Activated CD4-positive, alpha-beta T cell treated with anti-CD3 and anti-CD28 coated beads for 36 hours (primary cell): Measurements from ENCODE around the gene TNFRSF1B. TPM values are rescaled to one million over a fixed set of nuclear protein-coding genes. Genes with fewer than 3 reads are reported as not detected.

Experiments
- ATAC-seq: fragments of 200-7000 bp; cut with Tn5 transposase; one replicate; pipeline ENCODE4 v1.10.0; 2021; ENCODE audit warnings: mild to moderate bottlenecking, moderate library complexity
- CTCF ChIA-PET: fragments of 350-600 bp; sonication (Branson Sonifier 250); formaldehyde crosslinking; loops from one replicate; lab custom pipeline; 2021; ENCODE audit warnings: antibody characterized with exemption; lab: Charles Lee
- POLR2A ChIA-PET: fragments of 350-600 bp; sonication (Branson Sonifier 250); formaldehyde crosslinking; loops from one replicate; lab custom pipeline; 2021; ENCODE audit warnings: antibody characterized with exemption, inconsistent platforms; lab: Charles Lee
- DNase-seq: peaks from one replicate; pipeline ENCODE4 v3.0.0-alpha.2; 2020
- H3K27ac Mint-ChIP-seq: one replicate; pipeline ENCODE4 v1.8.0; 2021; ENCODE audit warnings: mixed read lengths
- H3K27me3 Mint-ChIP-seq: one replicate; pipeline ENCODE4 v1.8.0; 2021; ENCODE audit warnings: mixed read lengths
- H3K36me3 Mint-ChIP-seq: one replicate; pipeline ENCODE4 v1.8.0; 2021; ENCODE audit warnings: low read depth, mixed read lengths
- H3K4me1 Mint-ChIP-seq: one replicate; pipeline ENCODE4 v1.8.0; 2021; ENCODE audit warnings: mixed read lengths
- H3K4me3 Mint-ChIP-seq: one replicate; pipeline ENCODE4 v1.8.0; 2021; ENCODE audit warnings: mild to moderate bottlenecking, moderate library complexity, mixed read lengths
- H3K9me3 Mint-ChIP-seq: one replicate; pipeline ENCODE4 v1.8.0; 2021; ENCODE audit warnings: low read depth, mixed read lengths
- intact Hi-C, 2 experiments: fragments of 100-400 bp; cut with DNase I in 1 of 2; cut with micrococcal nuclease in 1 of 2; formaldehyde crosslinking; loops; one replicate each; pipeline versions ENCODE4 v1.14.2 to v1.15.1; 2022 to 2024; cut with DNase I, micrococcal nuclease
- microRNA-seq: library from miRNA; unstranded; fragments of <30 nt; microRNA quantifications from one replicate; pipeline ENCODE4 v1.2.0, GENCODE V29; 2021; ENCODE audit warnings: borderline replicate concordance
- total RNA-seq, 2 experiments: library from RNA; stranded (reverse); gene quantifications; one replicate each; pipeline ENCODE4 v1.2.3, GENCODE V29; 2021

The TNFRSF1B gene
- total RNA-seq, 2 experiments from 2014 or later: 107 to 116 TPM

GRCh38 chr1:12245116-12245515, 78.3 kb downstream of the TNFRSF1B start:
- Mint-ChIP-seq H3K9me3 (no peaks in the 10 kb centered on the region), H3K4me1 (no peaks in the 10 kb centered on the region), H3K27me3 (no peaks in the 10 kb centered on the region), H3K27ac (no peak overlapping the region), H3K36me3 (peaks cover 17% of the 10 kb centered on the region), H3K4me3 (no peak overlapping the region)
- ChIA-PET POLR2A (no interaction called here), CTCF (interaction anchor here (0.6 to 1.6 kb wide), 5 partner anchors 11 to 335 kb away, joined by 3 to 9 read pairs (median 4); no protein-coding TSS in a partner anchor)
- ATAC-seq (no peak), DNase-seq (no peak)
- intact Hi-C loops: no loop called here

- peaks cover 21% of the 10 kb centered on the region for H3K36me3 Mint-ChIP-seq
- H3K27ac Mint-ChIP-seq: no peak overlapping the region
- H3K4me1 Mint-ChIP-seq: no peaks in the 10 kb centered on the region
- ChIA-PET POLR2A (no interaction called here), CTCF (interaction anchor here (1.4 to 1.6 kb wide), 2 partner anchors 121 to 126 kb away, joined by 4 to 9 read pairs; no protein-coding TSS in a partner anchor)
- no peak overlapping the region for H3K4me3 Mint-ChIP-seq
- DNase-seq (no peak), ATAC-seq (no peak)
- intact Hi-C loops: no loop called here
- no peaks in the 10 kb centered on the region for H3K27me3 Mint-ChIP-seq
- no peaks in the 10 kb centered on the region for H3K9me3 Mint-ChIP-seq
These were observed 78.9 kb downstream of the TNFRSF1B start for GRCh38 chr1:12245733-12246132.

GRCh38 chr1:12246584-12246983, 79.8 kb downstream of the TNFRSF1B start:
- H3K4me3 Mint-ChIP-seq: no peak overlapping the region
- H3K9me3 Mint-ChIP-seq: no peaks in the 10 kb centered on the region
- intact Hi-C loops: no loop called here
- no peaks in the 10 kb centered on the region for H3K27me3 Mint-ChIP-seq
- ATAC-seq (no peak), DNase-seq (no peak)
- CTCF ChIA-PET: interaction anchor here (0.7 to 1.6 kb wide), 2 partner anchors 127 to 369 kb away, joined by 3 to 4 read pairs; no protein-coding TSS in a partner anchor
- POLR2A ChIA-PET: no interaction called here
- peaks cover 17% of the 10 kb centered on the region for H3K36me3 Mint-ChIP-seq
- no peak overlapping the region for H3K27ac Mint-ChIP-seq
- H3K4me1 Mint-ChIP-seq: no peaks in the 10 kb centered on the region

GRCh38 chr1:12249181-12249580, 82.4 kb downstream of the TNFRSF1B start:
- Mint-ChIP-seq H3K9me3 (no peaks in the 10 kb centered on the region), H3K27me3 (no peaks in the 10 kb centered on the region), H3K4me3 (no peak overlapping the region), H3K27ac (no peak overlapping the region), H3K4me1 (no peaks in the 10 kb centered on the region), H3K36me3 (peaks cover 24% of the 10 kb centered on the region)
- ChIA-PET CTCF (no interaction called here), POLR2A (no interaction called here)
- intact Hi-C loops: no loop called here
- no peak for DNase-seq
- ATAC-seq: no peak

- Mint-ChIP-seq H3K4me1 (no peaks in the 10 kb centered on the region), H3K9me3 (no peaks in the 10 kb centered on the region)
- CTCF ChIA-PET: interaction anchor here (2.1 kb wide), 1 partner anchor 125 kb away, joined by 8 read pairs; no protein-coding TSS in a partner anchor
These were observed 83.0 kb downstream of the TNFRSF1B start for GRCh38 chr1:12249748-12250147.

GRCh38 chr1:12251442-12251841, 84.7 kb downstream of the TNFRSF1B start:
- H3K36me3 Mint-ChIP-seq: peaks cover 23% of the 10 kb centered on the region
- no peak overlapping the region for H3K4me3 Mint-ChIP-seq
- H3K27ac Mint-ChIP-seq: no peak overlapping the region
- intact Hi-C loops: no loop called here
- ChIA-PET POLR2A (no interaction called here), CTCF (interaction anchor here (1.1 to 2.1 kb wide), 2 partner anchors 13 to 127 kb away, joined by 3 to 8 read pairs; no protein-coding TSS in a partner anchor)
- no peaks in the 10 kb centered on the region for H3K27me3 Mint-ChIP-seq
- DNase-seq (no peak), ATAC-seq (no peak)
- H3K4me1 Mint-ChIP-seq: no peaks in the 10 kb centered on the region
- H3K9me3 Mint-ChIP-seq: no peaks in the 10 kb centered on the region

More at GRCh38 chr1:12249748-12250147, 83.0 kb downstream of the TNFRSF1B start:
- H3K27me3 Mint-ChIP-seq: no peaks in the 10 kb centered on the region
- no peak overlapping the region for H3K27ac Mint-ChIP-seq
- POLR2A ChIA-PET: no interaction called here
- intact Hi-C loops: no loop called here
- ATAC-seq (no peak), DNase-seq (no peak)
- peaks cover 22% of the 10 kb centered on the region for H3K36me3 Mint-ChIP-seq
- no peak overlapping the region for H3K4me3 Mint-ChIP-seq

GRCh38 chr1:12255913-12256312, 89.1 kb downstream of the TNFRSF1B start:
- no peak overlapping the region for H3K27ac Mint-ChIP-seq
- peaks cover 32% of the 10 kb centered on the region for H3K36me3 Mint-ChIP-seq
- no peaks in the 10 kb centered on the region for H3K4me1 Mint-ChIP-seq
- H3K9me3 Mint-ChIP-seq: no peaks in the 10 kb centered on the region
- DNase-seq: no peak
- POLR2A ChIA-PET: no interaction called here
- H3K4me3 Mint-ChIP-seq: no peak overlapping the region
- ATAC-seq: no peak
- CTCF ChIA-PET: interaction anchor here (1.1 kb wide), 1 partner anchor 17 kb away, joined by 4 read pairs; no protein-coding TSS in a partner anchor
- no peaks in the 10 kb centered on the region for H3K27me3 Mint-ChIP-seq
- intact Hi-C loops: no loop called here

GRCh38 chr1:12258272-12258671, 91.5 kb downstream of the TNFRSF1B start:
- Mint-ChIP-seq H3K27me3 (no peaks in the 10 kb centered on the region), H3K9me3 (no peaks in the 10 kb centered on the region), H3K36me3 (peaks cover 39% of the 10 kb centered on the region), H3K4me3 (no peak overlapping the region), H3K27ac (no peak overlapping the region), H3K4me1 (no peaks in the 10 kb centered on the region)
- DNase-seq (no peak), ATAC-seq (no peak)
- ChIA-PET POLR2A (no interaction called here), CTCF (interaction anchor here (1.9 kb wide), 1 partner anchor 29 kb away, joined by 4 read pairs; no protein-coding TSS in a partner anchor)
- intact Hi-C loops: no loop called here

Small RNA genes within 50 kb of the gene (microRNA-seq; reads per million reads assigned to microRNA genes)
- gene MIR4632: 1.1 reads per million
- gene MIR7846: 1.4 reads per million

Other genes with a start within 250 kb of the TNFRSF1B start
- 10 to 100 TPM; 21.0 to 23.1 TPM for gene KIAA2013, start 240.6 kb upstream of the TNFRSF1B start, total RNA-seq
- 10 to 100 TPM; 11.7 to 11.9 TPM for gene PLOD1, start 232.3 kb upstream of the TNFRSF1B start, total RNA-seq
- 10 to 100 TPM; 52.5 to 71.6 TPM for gene MFN2, start 186.5 kb upstream of the TNFRSF1B start, total RNA-seq
- gene MIIP, start 147.5 kb upstream of the TNFRSF1B start, total RNA-seq: 10 to 100 TPM; 30.2 to 31.5 TPM
- gene TNFRSF8, start 103.7 kb upstream of the TNFRSF1B start, total RNA-seq: 10 to 100 TPM; 15.7 to 16.3 TPM
- gene VPS13D, start 63.0 kb downstream of the TNFRSF1B start, total RNA-seq: 10 to 100 TPM; 20.6 to 22.9 TPM